Inflammatory macrophage treated with lipopolysaccharide for 4 hours (primary cell): ENCODE measurements around the gene CAT.
A peak's percentile ranks its signal among the peaks of the same experiment; 100 is the strongest.

ENCODE experiments used
- DNase-seq: peaks from one replicate; pipeline ENCODE4 v3.0.0-alpha.2; 2020

Gene CAT

GRCh38 chr11:34499719-34500500 lies 61.2 kb downstream of the CAT start:
- DNase-seq = no peak

GRCh38 chr11:34501500-34501899 lies 62.8 kb downstream of the CAT start:
- DNase-seq = peak; percentile 72

- no peak for DNase-seq
Measured at GRCh38 chr11:34501949-34502348, 63.2 kb downstream of the CAT start.

- peak; percentile 35 for DNase-seq
Measured at GRCh38 chr11:34502949-34503348, 64.2 kb downstream of the CAT start.

DNA sequence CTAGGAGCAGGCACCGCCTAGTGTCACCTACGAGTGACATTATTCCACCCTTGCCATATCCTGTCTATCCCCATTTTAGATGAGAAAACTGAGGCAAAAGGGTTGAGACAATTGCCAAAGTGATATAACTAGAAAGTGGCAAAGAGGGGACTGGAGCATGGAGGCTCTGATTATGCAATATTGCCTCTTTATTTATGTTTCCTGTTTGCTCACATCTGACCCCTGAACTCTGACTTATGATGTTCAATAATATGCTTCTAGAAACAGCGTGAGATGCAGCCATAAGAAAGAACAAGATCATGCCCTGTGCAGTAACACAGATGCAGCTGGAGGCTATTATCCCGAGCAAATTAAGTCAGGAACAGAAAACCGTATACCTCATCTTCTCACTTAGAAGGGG lies 67.1 kb downstream of the CAT start:
- DNase-seq = no peak

DNA sequence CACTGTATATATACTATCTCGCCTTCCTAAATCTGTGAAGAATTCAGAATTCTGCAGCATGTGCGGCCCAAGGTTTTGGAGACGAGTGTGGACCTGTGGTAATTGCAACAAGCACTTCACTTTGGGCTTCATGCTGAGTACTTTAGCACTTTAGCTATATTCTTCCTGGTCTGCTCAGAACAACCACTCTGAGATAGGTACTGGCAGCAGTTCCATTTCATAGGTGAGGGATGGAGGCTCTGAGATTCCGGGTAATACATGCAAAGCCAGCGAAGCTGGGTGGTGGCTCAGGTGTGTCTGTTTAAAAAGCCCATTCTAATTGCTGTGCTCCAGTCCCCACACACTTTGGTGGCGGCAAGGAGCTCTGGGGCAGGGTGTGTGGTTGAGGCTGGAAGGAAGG lies 68.4 kb downstream of the CAT start:
- no peak for DNase-seq

GRCh38 chr11:34507610-34508009 lies 68.9 kb downstream of the CAT start:
- DNase-seq = no peak

DNA sequence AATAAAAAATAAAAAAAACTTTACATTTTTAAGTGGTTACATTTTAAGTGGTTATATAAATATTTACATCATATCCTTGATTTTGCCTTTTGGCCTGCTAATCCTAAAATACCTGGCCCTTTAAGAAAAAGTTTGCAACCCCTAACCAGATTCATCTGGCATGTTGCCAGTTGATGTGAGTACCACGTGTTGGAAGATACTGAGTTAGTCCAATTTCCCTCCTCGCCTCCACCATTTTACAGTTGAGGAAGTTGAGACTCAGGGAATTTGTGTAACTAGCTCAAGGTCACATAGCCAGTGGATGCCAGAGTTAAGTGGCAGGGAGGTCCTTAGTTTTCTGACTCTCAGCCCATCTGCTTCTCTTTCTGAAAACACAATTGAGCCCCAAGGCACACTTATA lies 69.8 kb downstream of the CAT start:
- DNase-seq = peak; percentile 64

DNA sequence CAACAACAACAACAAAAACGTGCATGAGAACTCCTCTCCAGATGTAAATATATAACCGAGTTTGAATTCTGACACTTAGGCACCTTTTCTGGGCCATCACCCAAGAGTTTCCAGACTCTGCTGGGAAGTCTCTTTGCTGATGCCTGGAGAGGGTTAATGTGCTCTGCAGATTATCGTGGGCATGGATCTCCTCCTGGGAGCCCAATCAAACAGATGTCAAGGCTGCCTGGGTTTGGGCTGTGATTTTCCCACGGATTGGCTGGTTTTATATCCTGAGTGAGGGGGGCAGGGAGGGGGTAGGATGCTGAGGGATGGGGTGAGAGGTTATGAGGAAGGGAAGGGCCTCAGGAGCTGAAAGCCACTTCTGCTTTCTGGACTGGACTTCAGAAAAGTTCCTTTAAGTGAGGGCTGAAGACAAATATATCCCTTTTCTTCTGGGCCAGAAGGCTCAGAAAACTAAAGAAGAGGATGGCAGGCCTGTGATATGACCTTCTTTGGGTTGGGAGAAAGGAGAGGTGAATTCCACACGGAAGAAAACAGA lies 70.7 kb downstream of the CAT start:
- peak; percentile 35 for DNase-seq

DNA sequence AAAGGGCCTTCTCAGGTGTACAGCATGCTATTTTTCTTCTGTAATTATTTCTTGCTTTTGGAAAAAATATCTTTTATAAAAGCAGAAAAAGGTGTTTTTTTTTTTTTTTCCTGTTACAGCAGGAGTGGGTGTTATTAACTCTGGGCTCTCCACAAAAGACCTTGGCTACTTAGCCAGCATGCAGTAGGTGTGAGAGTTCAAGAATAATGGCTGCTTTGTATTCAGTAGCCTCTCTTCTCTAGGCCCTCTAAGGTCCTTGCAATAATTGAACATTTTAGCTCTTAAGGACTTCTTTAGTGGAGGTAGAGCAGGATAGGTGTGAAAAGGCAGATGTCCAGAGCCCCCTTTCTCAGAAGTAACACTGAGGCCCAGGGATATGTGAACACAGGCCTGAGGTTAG lies 71.5 kb downstream of the CAT start:
- DNase-seq = no peak

DNA sequence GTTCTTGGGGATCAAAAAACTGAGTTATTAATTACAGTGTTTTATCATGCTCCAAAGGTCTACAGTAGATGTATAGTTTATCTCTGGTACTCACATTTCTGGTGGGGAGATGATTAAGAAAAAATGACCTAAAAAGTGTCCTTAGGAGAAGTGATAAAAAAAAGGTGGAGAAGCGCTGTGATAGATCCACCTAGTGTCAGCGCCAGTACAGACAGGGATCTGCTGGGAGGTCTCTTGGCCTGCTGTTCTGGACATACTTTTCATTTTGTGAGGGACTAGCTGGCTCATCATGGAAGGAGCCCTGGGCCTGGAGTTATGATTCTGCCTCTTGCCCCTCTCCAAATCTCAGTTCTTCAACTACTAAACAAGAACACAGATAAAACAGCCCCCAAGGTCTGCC lies 71.9 kb downstream of the CAT start:
- DNase-seq = no peak

DNA sequence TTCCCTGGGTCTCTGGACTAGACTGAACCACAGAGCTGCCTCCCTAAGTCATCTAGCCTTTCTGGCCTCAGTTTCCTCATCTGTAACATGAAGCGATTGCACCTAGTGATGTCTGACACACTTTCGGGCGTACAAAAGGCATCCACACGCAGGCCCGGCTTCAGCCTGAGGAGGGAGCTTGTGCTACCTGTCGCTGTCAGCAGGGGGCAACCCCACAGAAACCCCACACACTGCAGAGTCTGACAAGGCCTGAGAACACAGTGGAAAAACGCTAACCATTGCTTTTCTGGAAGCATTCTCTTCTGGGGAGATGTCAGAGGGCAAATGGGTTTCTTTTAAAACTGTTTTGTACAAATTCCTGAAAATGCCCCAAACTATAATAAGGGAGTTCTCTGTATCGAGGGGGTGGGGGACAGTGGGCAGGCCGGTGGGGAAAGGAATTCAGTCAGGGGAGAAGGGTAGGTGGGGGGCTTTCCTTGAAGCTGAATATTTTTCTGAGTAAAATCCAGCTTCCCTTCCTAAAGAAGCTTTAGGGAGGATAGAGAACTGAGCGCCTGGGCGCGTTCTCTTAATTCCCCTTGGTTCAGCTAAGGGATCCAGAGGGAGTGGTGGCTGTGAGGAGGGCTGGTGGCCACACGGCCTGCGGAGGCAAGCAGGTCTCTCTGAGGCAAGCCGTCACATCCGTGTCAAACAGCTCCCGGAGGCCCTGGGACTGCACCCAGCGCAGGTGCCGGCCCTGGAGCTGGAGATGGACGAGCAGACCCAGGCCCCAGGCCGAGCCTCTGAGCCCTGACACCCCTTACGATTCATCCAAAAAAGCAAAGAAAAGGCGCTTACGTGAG lies 74.3 kb downstream of the CAT start:
- DNase-seq = peak; percentile 64

DNA sequence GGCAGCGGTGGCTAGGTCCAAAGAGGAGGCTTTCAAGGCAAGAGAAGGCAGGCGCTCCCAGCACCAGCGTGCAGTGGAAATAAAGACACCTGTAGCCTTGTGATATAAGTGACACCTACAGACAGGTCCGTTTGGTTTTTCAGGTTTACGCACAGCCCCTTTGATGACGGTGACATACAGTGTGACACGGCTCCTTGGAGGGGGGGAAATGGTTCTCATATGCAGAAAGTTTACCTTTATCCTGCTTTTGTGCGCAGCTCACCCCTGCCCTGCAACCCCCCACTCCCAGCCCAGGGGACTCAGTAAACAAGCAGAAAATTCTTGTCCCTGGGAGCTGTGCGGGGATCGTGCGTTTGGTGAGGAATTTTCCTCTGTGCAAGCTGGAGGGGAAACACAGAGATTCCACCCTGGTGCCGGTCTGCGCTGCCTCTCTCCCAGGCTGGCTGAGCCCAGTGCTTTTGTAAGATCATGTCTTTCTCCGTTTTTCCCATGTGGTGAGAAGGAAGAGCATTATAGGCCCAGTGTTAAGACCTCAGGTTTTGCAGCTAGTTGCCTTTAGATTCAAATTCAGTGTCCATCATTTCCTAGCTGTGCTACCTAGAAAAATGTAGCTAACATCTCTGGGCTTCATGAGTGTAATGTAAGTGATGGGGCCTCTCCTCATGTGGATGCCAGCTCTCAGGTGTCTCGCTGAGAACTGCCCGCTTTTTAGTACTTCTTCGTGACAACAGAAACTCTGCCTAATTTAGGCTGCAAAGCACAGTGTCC lies 75.1 kb downstream of the CAT start, which contains the start of gene ELF5:
ELF5 (minus strand) TSS at position 113 of the 768 bp plus-strand sequence. CDS start 8,045 bp downstream, outside the sequence.
- DNase-seq = no peak

- peak; percentile 17 for DNase-seq
Measured at GRCh38 chr11:34514597-34514996, 75.9 kb downstream of the CAT start.

GRCh38 chr11:34516247-34517040 lies 77.7 kb downstream of the CAT start:
- DNase-seq = no peak

DNA sequence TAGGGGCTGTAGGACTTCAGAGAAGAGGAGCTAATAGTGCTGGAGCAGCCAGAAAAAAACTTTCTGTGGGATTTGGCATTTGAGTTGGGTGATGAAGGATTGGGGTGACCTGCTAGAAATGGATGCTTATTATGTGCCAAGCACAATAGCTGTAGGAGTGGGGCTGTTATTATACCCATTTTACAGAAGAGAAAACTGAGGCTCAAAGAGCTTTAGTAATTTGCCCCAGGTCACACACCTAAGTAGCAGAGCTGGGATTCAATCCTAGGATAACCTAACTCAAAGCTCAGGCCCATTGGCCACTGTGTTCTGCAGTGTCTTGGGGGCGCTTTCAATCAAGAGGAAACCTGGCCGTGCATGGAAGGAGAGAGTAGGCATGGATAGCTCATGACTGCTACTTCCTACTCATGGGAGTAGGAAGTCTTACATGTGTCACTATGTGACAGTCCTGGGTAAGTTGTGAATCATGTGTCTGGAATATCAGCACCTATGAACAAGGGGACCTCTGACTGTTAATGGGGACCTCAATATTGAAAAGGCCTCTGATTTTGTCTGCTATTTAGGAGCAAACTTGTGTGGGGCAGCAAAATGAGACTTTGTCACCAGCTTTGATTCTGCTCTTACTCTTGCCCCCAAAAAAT lies 81.0 kb downstream of the CAT start:
- no peak for DNase-seq

DNA sequence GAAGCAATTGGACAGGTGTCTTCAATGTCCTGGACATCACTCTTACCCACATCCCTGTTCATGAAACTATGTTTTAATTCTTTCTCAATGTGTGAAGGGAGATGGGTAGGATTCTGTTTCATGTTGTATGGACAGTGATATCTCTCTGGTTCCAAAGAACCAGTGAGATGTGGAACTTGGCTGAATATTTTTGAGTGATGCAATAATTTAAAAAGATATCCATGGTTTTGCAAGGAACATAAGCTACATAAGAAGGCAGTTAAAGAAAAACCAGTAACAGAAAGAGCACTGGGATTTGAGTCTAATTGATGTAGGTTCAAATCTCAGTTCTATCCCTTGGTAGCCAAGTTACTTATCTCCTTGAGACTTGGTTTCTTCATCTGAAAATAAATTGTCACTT lies 82.5 kb downstream of the CAT start:
- no peak for DNase-seq
